ENCODE measurements around the gene TMEM141.

- TF ChIP-seq CTCF (optimal IDR thresholded peaks at IDR 0.05 in 1 of 3, IDR thresholded peaks at IDR 0.05 in 1 of 3, conservative IDR thresholded peaks at IDR 0.05 in 1 of 3; ENCODE audit: extremely low read depth in 1 of 3, insufficient read depth in 2 of 3, low read length in 3 of 3) (no peak), EZH2 (IDR thresholded peaks at IDR 0.05; ENCODE audit: low read length) (no peak)
Measured at GRCh38 chr9:136829412-136829811, 38.3 kb downstream of the TMEM141 start.
